CD4-positive, alpha-beta T cell (primary cell): ENCODE measurements around the gene MLN. TPM values are rescaled to one million over a fixed set of nuclear protein-coding genes. Genes with fewer than 3 reads are reported as not detected.

Experiments used
- ATAC-seq: fragments of 200-7000 bp; cut with Tn5 transposase; one replicate; pipeline ENCODE4 v1.10.0; 2022; ENCODE audit warnings: mild to moderate bottlenecking; ENCODE audit not compliant: poor library complexity
- CTCF ChIA-PET: fragments of 350-600 bp; sonication (Branson Sonifier 250); formaldehyde crosslinking; loops from one replicate; lab custom pipeline; 2021; ENCODE audit warnings: antibody characterized with exemption, inconsistent platforms; lab: Charles Lee
- POLR2A ChIA-PET: fragments of 350-600 bp; sonication (Branson Sonifier 250); formaldehyde crosslinking; loops from one replicate; lab custom pipeline; 2021; ENCODE audit warnings: antibody characterized with exemption, inconsistent platforms; lab: Charles Lee
- DNase-seq, 14 experiments: peaks; one replicate each; pipeline ENCODE4 v3.0.0-alpha.2; 2013 to 2020; ENCODE audit warnings: mixed read lengths in 2 of 14
- H3K27ac ChIP-seq, 2 donors: one replicate each; pipeline versions ENCODE4 v1.5.1 to v1.7.0; 2013; ENCODE audit warnings: low read length in 2 of 2, low read depth in 1 of 2, mild to moderate bottlenecking in 1 of 2
- H3K27me3 ChIP-seq, 2 experiments: 1 replicate in 1 of 2; 2 replicates in 1 of 2; pipeline versions ENCODE4 v1.6.1 to v1.7.0; 2013; ENCODE audit warnings: low read length in 2 of 2, control low read depth in 1 of 2, mild to moderate bottlenecking in 1 of 2, moderate library complexity in 1 of 2; ENCODE audit not compliant: insufficient read depth in 2 of 2, control insufficient read depth in 1 of 2
- H3K36me3 ChIP-seq: one replicate; pipeline ENCODE4 v1.6.1; 2013; ENCODE audit warnings: low read length, control low read depth; ENCODE audit not compliant: insufficient read depth
- H3K4me1 ChIP-seq: one replicate; pipeline ENCODE4 v1.6.1; 2013; ENCODE audit warnings: low read length, control low read depth; ENCODE audit not compliant: insufficient read depth
- H3K4me3 ChIP-seq: one replicate; pipeline ENCODE4 v1.5.1; 2013; ENCODE audit warnings: mild to moderate bottlenecking, low read length, moderate library complexity
- H3K9me3 ChIP-seq, 2 experiments: 1 replicate in 1 of 2; 2 replicates in 1 of 2; pipeline versions ENCODE4 v1.6.1 to v1.7.0; 2013; ENCODE audit warnings: low read length in 2 of 2, mild to moderate bottlenecking in 2 of 2, control low read depth in 1 of 2, moderate library complexity in 1 of 2; ENCODE audit not compliant: control insufficient read depth in 1 of 2, insufficient read depth in 1 of 2
- H3K27ac Mint-ChIP-seq: one replicate; pipeline ENCODE4 v1.8.0; 2020; ENCODE audit warnings: mixed read lengths
- H3K27me3 Mint-ChIP-seq: one replicate; pipeline ENCODE4 v1.8.0; 2021; ENCODE audit warnings: mixed read lengths
- H3K36me3 Mint-ChIP-seq: one replicate; pipeline ENCODE4 v1.8.0; 2021; ENCODE audit warnings: low read depth, mixed read lengths
- H3K4me1 Mint-ChIP-seq: one replicate; pipeline ENCODE4 v1.8.0; 2021; ENCODE audit warnings: low read depth, mixed read lengths
- H3K4me3 Mint-ChIP-seq: one replicate; pipeline ENCODE4 v1.8.0; 2020; ENCODE audit warnings: mild to moderate bottlenecking, mixed read lengths
- H3K9me3 Mint-ChIP-seq: one replicate; pipeline ENCODE4 v1.8.0; 2020; ENCODE audit warnings: mixed read lengths
- CTCF ChIP-seq: fragments of 200-600 bp; IDR thresholded peaks from one replicate; pipeline ENCODE4 v1.8.0; 2022; ENCODE audit warnings: antibody characterized with exemption, mild to moderate bottlenecking
- intact Hi-C, 2 experiments: fragments of 100-400 bp; cut with DNase I in 1 of 2; cut with micrococcal nuclease in 1 of 2; formaldehyde crosslinking; loops; one replicate each; pipeline versions ENCODE4 v1.15.1 to v1.9.0; 2023 to 2025; cut with DNase I, micrococcal nuclease
- total RNA-seq, 174 experiments: library from RNA in 2 of 174; stranded (reverse) in 2 of 174; gene quantifications; one replicate each; pipeline ENCODE4 v1.2.3 and lab custom pipeline; 2021 to 2026

Gene MLN
- total RNA-seq, 2 experiments from 2014 or later = not detected

DNA sequence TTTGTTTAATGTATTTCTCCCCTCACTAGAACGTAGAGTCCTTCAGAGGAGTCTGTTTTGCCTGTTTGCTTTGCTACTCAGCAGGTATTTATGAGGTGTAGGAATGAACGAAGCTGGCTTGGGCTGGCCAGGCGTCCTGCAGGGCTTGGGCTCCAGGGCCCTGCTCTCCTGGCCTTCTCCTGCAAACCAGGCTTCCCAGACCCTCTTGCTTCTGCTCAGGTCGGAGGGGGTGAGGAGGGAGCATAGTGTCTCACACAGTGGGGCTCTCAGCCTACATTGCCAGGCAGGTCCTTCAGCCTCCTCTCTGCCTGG, 24.6 kb upstream of the MLN start:
- Histone ChIP-seq H3K36me3 (no peaks in the 10 kb centered on the region), H3K4me1 (no peaks in the 10 kb centered on the region), H3K4me3 (no peak overlapping the region), H3K27ac (no peak overlapping the region), H3K9me3 (peaks cover 0 to 4% of the 10 kb centered on the region in 2 experiments), H3K27me3 (no peaks in the 10 kb centered on the region)
- Mint-ChIP-seq H3K27ac (no peak overlapping the region), H3K4me3 (no peak overlapping the region), H3K9me3 (no peaks in the 10 kb centered on the region), H3K4me1 (no peaks in the 10 kb centered on the region), H3K27me3 (peaks cover 6% of the 10 kb centered on the region), H3K36me3 (no peaks in the 10 kb centered on the region)
- ChIA-PET CTCF (no interaction called here), POLR2A (no interaction called here)
- intact Hi-C loops = no loop called here
- no peak for TF ChIP-seq CTCF
- ATAC-seq (no peak), DNase-seq (no peak)

DNA sequence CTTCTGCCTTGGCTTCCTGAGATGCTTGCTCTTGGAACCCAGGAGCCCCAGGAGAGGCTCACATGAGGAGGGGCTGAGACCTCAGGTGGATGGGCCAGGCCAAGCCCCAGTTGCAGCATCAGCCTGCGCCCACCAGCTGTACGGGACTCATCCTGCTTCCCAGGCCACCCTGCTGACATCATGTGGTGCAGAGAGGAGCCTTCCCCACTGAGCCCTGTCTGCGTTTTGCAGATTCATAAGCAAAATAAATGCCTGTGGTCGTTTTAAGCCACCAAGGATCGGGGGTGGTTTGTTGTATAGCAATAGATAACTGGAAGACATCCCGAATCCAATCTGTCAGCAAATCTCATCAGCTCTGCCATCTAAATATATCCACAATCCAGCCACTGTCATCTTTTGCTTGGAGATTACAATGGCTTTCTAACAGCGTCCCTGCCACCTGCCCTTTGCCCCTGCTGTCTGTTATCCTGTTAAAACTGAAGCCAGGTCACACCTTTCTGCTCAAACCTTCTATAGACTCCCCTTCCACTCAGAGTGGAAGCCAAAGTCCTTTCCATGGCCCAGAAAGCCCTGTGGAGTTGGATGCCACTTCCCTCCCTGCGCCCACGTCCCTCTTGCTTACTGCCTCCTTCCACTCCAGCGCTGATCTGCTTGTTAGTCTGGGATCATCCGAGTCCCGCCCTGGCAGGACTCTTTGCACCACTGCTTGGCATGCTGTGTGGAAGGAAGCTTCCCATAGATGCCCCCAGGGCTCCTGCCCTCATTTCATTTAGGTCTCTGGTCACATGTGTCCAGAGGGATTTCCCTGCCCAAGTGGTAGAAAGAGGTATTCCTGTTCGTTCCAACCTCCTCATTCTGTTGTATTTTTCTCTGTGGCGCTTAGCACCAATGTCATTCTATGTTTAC, 24.0 kb upstream of the MLN start:
- no peaks in the 10 kb centered on the region for H3K36me3 Mint-ChIP-seq
- TF ChIP-seq CTCF = no peak
- H3K9me3 Mint-ChIP-seq = no peaks in the 10 kb centered on the region
- H3K27ac Mint-ChIP-seq = no peak overlapping the region
- peaks cover 6% of the 10 kb centered on the region for H3K27me3 Mint-ChIP-seq
- POLR2A ChIA-PET = no interaction called here
- no peaks in the 10 kb centered on the region for H3K4me1 Mint-ChIP-seq
- CTCF ChIA-PET = no interaction called here
- ATAC-seq (no peak), DNase-seq (no peak)
- Histone ChIP-seq H3K27ac (no peak overlapping the region), H3K36me3 (no peaks in the 10 kb centered on the region), H3K9me3 (no peaks in the 10 kb centered on the region), H3K4me3 (no peak overlapping the region), H3K4me1 (no peaks in the 10 kb centered on the region), H3K27me3 (no peaks in the 10 kb centered on the region)
- intact Hi-C loops = no loop called here
- H3K4me3 Mint-ChIP-seq = no peak overlapping the region

DNA sequence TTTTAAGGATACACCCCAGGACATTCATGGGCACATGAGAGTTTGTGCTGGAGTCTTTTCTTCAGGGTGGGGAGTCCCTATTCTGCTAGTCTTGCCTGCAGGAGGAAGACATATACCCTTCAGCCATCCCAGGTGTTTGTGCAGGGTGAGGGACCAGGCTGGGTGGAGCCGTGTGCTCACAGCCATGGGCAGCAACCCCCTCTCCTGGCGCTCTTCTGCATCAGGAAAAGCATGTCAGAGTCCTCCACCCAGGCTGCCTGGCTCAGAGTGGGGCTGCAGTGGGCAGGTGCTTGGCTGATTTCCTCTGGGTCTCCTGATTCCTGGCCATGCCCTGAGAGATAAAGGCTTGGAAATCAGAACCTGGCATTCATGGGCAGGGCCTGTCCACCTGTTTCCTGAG, 22.7 kb upstream of the MLN start:
- no peak overlapping the region for H3K4me3 Mint-ChIP-seq
- H3K36me3 Mint-ChIP-seq = no peaks in the 10 kb centered on the region
- no peak for ATAC-seq
- no peaks in the 10 kb centered on the region for H3K9me3 Mint-ChIP-seq
- H3K9me3 ChIP-seq = no peaks in the 10 kb centered on the region
- intact Hi-C loops = no loop called here
- H3K27me3 ChIP-seq = no peaks in the 10 kb centered on the region
- H3K27me3 Mint-ChIP-seq = peaks cover 6% of the 10 kb centered on the region
- no peak for TF ChIP-seq CTCF
- H3K27ac Mint-ChIP-seq = no peak overlapping the region
- no peak overlapping the region for H3K4me3 ChIP-seq
- no peaks in the 10 kb centered on the region for H3K36me3 ChIP-seq
- no peaks in the 10 kb centered on the region for H3K4me1 Mint-ChIP-seq
- no peak overlapping the region for H3K27ac ChIP-seq
- no peak for DNase-seq
- H3K4me1 ChIP-seq = no peaks in the 10 kb centered on the region
- POLR2A ChIA-PET = no interaction called here
- CTCF ChIA-PET = no interaction called here
